Measurements from ENCODE around the gene SNAP91. TPM values are rescaled to one million over a fixed set of nuclear protein-coding genes. Genes with fewer than 3 reads are reported as not detected.

SNAP91 gene
- total RNA-seq, 1 experiment from 2014 or later = 0.95 TPM

DNA sequence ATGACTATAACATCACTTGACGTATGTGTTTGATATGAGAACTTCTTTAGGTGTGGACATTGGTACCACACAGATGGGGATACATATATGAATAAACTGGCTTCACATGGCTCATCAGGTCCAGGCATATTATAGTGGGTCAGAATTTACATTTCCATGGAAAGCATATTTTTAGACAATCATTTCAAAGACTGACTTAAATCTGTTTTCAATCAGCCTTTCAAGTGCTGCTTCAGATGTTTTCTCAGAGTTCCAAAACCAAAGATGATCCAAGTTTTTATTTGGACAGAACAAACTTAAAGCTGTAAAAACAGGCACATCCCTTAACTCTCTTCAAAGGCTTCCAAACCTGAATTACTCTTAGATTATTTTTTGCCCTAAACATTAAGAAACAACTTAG, 108.4 kb downstream of the SNAP91 start:
- in situ Hi-C loops (cut with HindIII; ENCODE audit: low pct_unique_long_range_greater_than_20kb, low sequenced_read_pairs) = no loop called here
- no peaks in the 10 kb centered on the region for H3K36me3 ChIP-seq (ENCODE audit: control insufficient read depth, insufficient read depth, low read length)
- CTCF ChIA-PET = no interaction called here

GRCh38 chr6:83597511-83597910, 111.4 kb downstream of the SNAP91 start:
- no peak for ATAC-seq
- POLR2A ChIA-PET = no interaction called here
- no peak overlapping the region for H3K27ac ChIP-seq (ENCODE audit: low read length)
- BruUV-seq (replicated peaks) = no TSS peak
- in situ Hi-C loops (cut with HindIII; ENCODE audit: low pct_unique_long_range_greater_than_20kb, low sequenced_read_pairs) = no loop called here
- no peak overlapping the region for H3K4me3 ChIP-seq (ENCODE audit: low read depth in 2 of 2, low read length in 2 of 2)
- no peaks in the 10 kb centered on the region for H3K27me3 ChIP-seq (ENCODE audit: control insufficient read depth, insufficient read depth, low read length)
- H3K36me3 ChIP-seq (ENCODE audit: control insufficient read depth, insufficient read depth, low read length) = no peaks in the 10 kb centered on the region
- CTCF ChIA-PET = no interaction called here
- TF ChIP-seq TCF7L2 (IDR thresholded peaks at IDR 0.05; ENCODE audit: low read depth, low read length) = no peak
- H3K9me3 ChIP-seq (ENCODE audit: control insufficient read depth, insufficient read depth, low read depth, low read length) = no peaks in the 10 kb centered on the region
- no peaks in the 10 kb centered on the region for H3K4me1 ChIP-seq (ENCODE audit: control insufficient read depth, insufficient read depth, low read length)
- intact Hi-C loops (cut with micrococcal nuclease; ENCODE audit: unreplicated experiment) = no loop called here
- DNase-seq (ENCODE audit: low read depth, low spot score) = no peak

More for the DNA sequence above, 108.4 kb downstream of the SNAP91 start:
- H3K4me1 ChIP-seq (ENCODE audit: control insufficient read depth, insufficient read depth, low read length) = no peaks in the 10 kb centered on the region
- no peak for TF ChIP-seq POLR2AphosphoS5 (IDR thresholded peaks at IDR 0.05; ENCODE audit: low read depth, low read length)
- TF ChIP-seq, protein P1, sequence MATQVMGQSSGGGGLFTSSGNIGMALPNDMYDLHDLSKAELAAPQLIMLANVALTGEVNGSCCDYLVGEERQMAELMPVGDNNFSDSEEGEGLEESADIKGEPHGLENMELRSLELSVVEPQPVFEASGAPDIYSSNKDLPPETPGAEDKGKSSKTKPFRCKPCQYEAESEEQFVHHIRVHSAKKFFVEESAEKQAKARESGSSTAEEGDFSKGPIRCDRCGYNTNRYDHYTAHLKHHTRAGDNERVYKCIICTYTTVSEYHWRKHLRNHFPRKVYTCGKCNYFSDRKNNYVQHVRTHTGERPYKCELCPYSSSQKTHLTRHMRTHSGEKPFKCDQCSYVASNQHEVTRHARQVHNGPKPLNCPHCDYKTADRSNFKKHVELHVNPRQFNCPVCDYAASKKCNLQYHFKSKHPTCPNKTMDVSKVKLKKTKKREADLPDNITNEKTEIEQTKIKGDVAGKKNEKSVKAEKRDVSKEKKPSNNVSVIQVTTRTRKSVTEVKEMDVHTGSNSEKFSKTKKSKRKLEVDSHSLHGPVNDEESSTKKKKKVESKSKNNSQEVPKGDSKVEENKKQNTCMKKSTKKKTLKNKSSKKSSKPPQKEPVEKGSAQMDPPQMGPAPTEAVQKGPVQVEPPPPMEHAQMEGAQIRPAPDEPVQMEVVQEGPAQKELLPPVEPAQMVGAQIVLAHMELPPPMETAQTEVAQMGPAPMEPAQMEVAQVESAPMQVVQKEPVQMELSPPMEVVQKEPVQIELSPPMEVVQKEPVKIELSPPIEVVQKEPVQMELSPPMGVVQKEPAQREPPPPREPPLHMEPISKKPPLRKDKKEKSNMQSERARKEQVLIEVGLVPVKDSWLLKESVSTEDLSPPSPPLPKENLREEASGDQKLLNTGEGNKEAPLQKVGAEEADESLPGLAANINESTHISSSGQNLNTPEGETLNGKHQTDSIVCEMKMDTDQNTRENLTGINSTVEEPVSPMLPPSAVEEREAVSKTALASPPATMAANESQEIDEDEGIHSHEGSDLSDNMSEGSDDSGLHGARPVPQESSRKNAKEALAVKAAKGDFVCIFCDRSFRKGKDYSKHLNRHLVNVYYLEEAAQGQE (IDR thresholded peaks at IDR 0.05; ENCODE audit: insufficient read depth in 1 of 2, low read depth in 2 of 2, low read length in 1 of 2) = no peak
- no peak for TF ChIP-seq TCF7L2 (IDR thresholded peaks at IDR 0.05; ENCODE audit: low read depth, low read length)
- no peak for TF ChIP-seq SIN3A (IDR thresholded peaks at IDR 0.05; ENCODE audit: borderline replicate concordance, insufficient read depth, low read depth, low read length)
- no peak for TF ChIP-seq CTCF (IDR thresholded peaks at IDR 0.05)
- intact Hi-C loops (cut with micrococcal nuclease; ENCODE audit: unreplicated experiment) = no loop called here
- H3K27ac ChIP-seq (ENCODE audit: low read length) = no peak overlapping the region
- H3K9me3 ChIP-seq (ENCODE audit: control insufficient read depth, insufficient read depth, low read depth, low read length) = no peaks in the 10 kb centered on the region
- no peak overlapping the region for H3K4me3 ChIP-seq (ENCODE audit: low read depth in 2 of 2, low read length in 2 of 2)
- DNase-seq (ENCODE audit: low read depth, low spot score) = no peak
- no TSS peak for BruUV-seq (replicated peaks)
- ATAC-seq = no peak
- POLR2A ChIA-PET = no interaction called here
- no peaks in the 10 kb centered on the region for H3K27me3 ChIP-seq (ENCODE audit: control insufficient read depth, insufficient read depth, low read length)

- POLR2A ChIA-PET = no interaction called here
- TF ChIP-seq, protein P1 (IDR thresholded peaks at IDR 0.05; ENCODE audit: insufficient read depth in 1 of 2, low read depth in 2 of 2, low read length in 1 of 2) = no peak
- TF ChIP-seq CTCF (IDR thresholded peaks at IDR 0.05) = no peak
- no peak for TF ChIP-seq POLR2AphosphoS5 (IDR thresholded peaks at IDR 0.05; ENCODE audit: low read depth, low read length)
- no peak for TF ChIP-seq TCF7L2 (IDR thresholded peaks at IDR 0.05; ENCODE audit: low read depth, low read length)
- TF ChIP-seq SIN3A (IDR thresholded peaks at IDR 0.05; ENCODE audit: borderline replicate concordance, insufficient read depth, low read depth, low read length) = no peak
- no TSS peak for BruUV-seq (replicated peaks)
- DNase-seq (ENCODE audit: low read depth, low spot score) (no peak), ATAC-seq (no peak)
- H3K36me3 ChIP-seq (ENCODE audit: control insufficient read depth, insufficient read depth, low read length) = no peaks in the 10 kb centered on the region
- H3K27me3 ChIP-seq (ENCODE audit: control insufficient read depth, insufficient read depth, low read length) = no peaks in the 10 kb centered on the region
- CTCF ChIA-PET = no interaction called here
- in situ Hi-C loops (cut with HindIII; ENCODE audit: low pct_unique_long_range_greater_than_20kb, low sequenced_read_pairs) (no loop called here), intact Hi-C loops (cut with micrococcal nuclease; ENCODE audit: unreplicated experiment) (no loop called here)
- no peak overlapping the region for H3K27ac ChIP-seq (ENCODE audit: low read length)
- no peak overlapping the region for H3K4me3 ChIP-seq (ENCODE audit: low read depth in 2 of 2, low read length in 2 of 2)
- H3K9me3 ChIP-seq (ENCODE audit: control insufficient read depth, insufficient read depth, low read depth, low read length) = no peaks in the 10 kb centered on the region
- no peaks in the 10 kb centered on the region for H3K4me1 ChIP-seq (ENCODE audit: control insufficient read depth, insufficient read depth, low read length)
Observed at GRCh38 chr6:83597051-83597450, 111.8 kb downstream of the SNAP91 start.

Measured in Panc1 (cell line).